ENCODE measurements around the gene CCDC148. TPM values are rescaled to one million over a fixed set of nuclear protein-coding genes. Genes with fewer than 3 reads are reported as not detected.

The CCDC148 gene
- total and polyA plus RNA-seq, 2 experiments from 2014 or later, result 1.2 to 1.8 TPM

GRCh38 chr2:158127380-158127804 lies 329.2 kb downstream of the CCDC148 start (continued):
- no peak for TF ChIP-seq ZNF462 (CRISPR knock-in tag; IDR thresholded peaks at IDR 0.05)
- TF ChIP-seq EZH2phosphoT487 (IDR thresholded peaks at IDR 0.05; ENCODE audit: unreplicated experiment), result no peak

DNA sequence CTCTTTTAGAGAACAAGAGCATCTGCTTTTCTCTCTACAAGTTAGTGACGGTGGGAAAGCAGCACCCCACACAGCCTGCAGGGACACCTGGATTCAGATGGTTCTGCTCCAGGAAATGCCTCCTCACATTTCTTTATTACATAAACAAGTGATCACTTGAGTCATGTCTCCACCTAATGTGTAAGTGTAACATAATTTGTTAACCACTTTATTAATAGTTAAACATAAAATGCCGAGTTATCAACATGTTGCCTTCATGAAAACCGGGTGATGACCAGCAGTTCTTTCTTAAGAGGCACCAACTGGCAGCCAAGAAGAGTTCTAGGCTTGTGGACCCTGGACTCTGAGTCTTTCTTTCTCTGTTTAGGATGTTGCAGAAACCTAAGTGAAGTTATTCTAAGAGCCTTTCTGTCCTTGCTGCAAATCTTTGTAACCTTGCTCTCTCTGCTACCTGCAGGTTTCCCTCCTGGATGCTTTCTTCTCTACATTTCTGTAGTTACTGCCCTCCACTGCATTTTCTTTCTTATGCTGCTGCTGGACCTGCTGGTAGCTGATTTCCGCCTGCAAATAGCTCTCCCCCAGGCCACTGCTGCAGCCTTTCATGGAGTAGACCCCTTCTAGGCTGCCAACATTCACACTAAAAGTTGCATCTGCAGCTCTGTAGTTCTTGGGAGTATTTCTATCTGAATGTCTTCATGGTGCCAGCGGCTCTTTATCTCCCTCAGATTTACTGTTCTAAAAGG lies 330.6 kb downstream of the CCDC148 start:
- H3K27ac Mint-ChIP-seq, result 0 out of 2 replicates have a peak overlapping the region, but pooled peaks have one; percentile 22
- H3K36me3 Mint-ChIP-seq (ENCODE audit: low read depth), result no peaks in the 10 kb centered on the region
- Histone ChIP-seq H3K36me3 (ENCODE audit: insufficient read depth) (no peaks in the 10 kb centered on the region), H3K4me2 (peak overlapping the region; percentile 58; the same call in 1 of the 2 replicates), H4K20me1 (replicated peaks; ENCODE audit: insufficient read depth) (no peaks in the 10 kb centered on the region), H3K4me1 (ENCODE audit: insufficient read depth) (peaks cover 33% of the 10 kb centered on the region), H3K79me2 (replicated peaks; ENCODE audit: insufficient read depth) (no peaks in the 10 kb centered on the region), H3K27ac (ENCODE audit: low read depth) (no peak overlapping the region), H2AFZ (peak overlapping the region; percentile 78; the same call in 1 of the 2 replicates), H3K9me2 (ENCODE audit: insufficient read depth) (peaks cover 11% of the 10 kb centered on the region; the same call in 1 of the 2 replicates), H3K4me3 (no peak overlapping the region), H3F3A (replicated peaks; ENCODE audit: low read depth) (no peaks in the 10 kb centered on the region), H3K27me3 (ENCODE audit: insufficient read depth) (no peaks in the 10 kb centered on the region)
- H3K27me3 Mint-ChIP-seq (ENCODE audit: insufficient read depth, low read depth, poor library complexity), result peaks cover 1% of the 10 kb centered on the region
- H3K4me1 Mint-ChIP-seq, result peaks cover 35% of the 10 kb centered on the region
- TF ChIP-seq CREB1 (CRISPR knock-in tag; IDR thresholded peaks at IDR 0.05; ENCODE audit: low read depth) (no peak), ZNF462 (CRISPR knock-in tag; IDR thresholded peaks at IDR 0.05) (peak; percentile 38; the same call in 1 of the 2 replicates)
- TF ChIP-seq, protein P1, sequence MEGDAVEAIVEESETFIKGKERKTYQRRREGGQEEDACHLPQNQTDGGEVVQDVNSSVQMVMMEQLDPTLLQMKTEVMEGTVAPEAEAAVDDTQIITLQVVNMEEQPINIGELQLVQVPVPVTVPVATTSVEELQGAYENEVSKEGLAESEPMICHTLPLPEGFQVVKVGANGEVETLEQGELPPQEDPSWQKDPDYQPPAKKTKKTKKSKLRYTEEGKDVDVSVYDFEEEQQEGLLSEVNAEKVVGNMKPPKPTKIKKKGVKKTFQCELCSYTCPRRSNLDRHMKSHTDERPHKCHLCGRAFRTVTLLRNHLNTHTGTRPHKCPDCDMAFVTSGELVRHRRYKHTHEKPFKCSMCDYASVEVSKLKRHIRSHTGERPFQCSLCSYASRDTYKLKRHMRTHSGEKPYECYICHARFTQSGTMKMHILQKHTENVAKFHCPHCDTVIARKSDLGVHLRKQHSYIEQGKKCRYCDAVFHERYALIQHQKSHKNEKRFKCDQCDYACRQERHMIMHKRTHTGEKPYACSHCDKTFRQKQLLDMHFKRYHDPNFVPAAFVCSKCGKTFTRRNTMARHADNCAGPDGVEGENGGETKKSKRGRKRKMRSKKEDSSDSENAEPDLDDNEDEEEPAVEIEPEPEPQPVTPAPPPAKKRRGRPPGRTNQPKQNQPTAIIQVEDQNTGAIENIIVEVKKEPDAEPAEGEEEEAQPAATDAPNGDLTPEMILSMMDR (conservative IDR thresholded peaks at IDR 0.05; ENCODE audit: low read depth in 2 of 2), result no peak
- ATAC-seq, result peak; percentile 86
- no peaks in the 10 kb centered on the region for H3K9me3 Mint-ChIP-seq
- H3K4me3 Mint-ChIP-seq, result no peak overlapping the region
- peak; percentile 17 for DNase-seq (ENCODE audit: low spot score)

Measured in GM23338 (cell line).